GM18519 (cell line): ENCODE data around the gene TOP1.
A peak's percentile ranks its signal among the peaks of the same experiment; 100 is the strongest.
"Not testable (repeated sequence)": the region's sequence is repeated elsewhere in the genome, so short reads cannot be mapped to it uniquely, and the experiment has no call there.

Source experiments
- ATAC-seq: cut with Tn5 transposase; IDR thresholded peaks from one replicate; pipeline ENCODE4 v1.9.1; 2021; ENCODE audit warnings: mild to moderate bottlenecking, moderate library complexity; ENCODE audit not compliant: unreplicated experiment, low FRiP score

The TOP1 gene

DNA sequence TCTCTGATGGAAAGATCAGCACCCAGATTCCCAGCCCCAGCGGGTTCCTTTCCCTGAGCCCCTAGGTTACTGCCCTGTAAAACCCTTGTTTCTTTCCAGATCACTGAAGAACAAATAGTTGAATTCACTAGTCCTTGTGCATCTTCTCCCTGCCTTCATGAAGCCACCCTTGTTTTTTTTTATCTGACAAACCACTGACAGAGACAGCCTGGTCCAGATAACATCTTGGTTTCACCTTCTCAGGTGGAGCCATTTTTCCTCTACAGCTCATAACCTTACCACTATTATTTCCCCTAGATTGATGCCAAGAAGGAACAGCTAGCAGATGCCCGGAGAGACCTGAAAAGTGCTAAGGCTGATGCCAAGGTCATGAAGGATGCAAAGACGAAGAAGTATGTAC lies 92.8 kb downstream of the TOP1 start:
- no peak for ATAC-seq

DNA sequence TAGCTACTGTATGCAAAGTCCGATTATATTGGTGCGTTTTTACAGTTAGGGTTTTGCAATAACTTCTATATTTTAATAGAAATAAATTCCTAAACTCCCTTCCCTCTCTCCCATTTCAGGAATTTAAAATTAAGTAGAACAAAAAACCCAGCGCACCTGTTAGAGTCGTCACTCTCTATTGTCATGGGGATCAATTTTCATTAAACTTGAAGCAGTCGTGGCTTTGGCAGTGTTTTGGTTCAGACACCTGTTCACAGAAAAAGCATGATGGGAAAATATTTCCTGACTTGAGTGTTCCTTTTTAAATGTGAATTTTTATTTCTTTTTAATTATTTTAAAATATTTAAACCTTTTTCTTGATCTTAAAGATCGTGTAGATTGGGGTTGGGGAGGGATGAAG lies 95.0 kb downstream of the TOP1 start:
- no peak for ATAC-seq

DNA sequence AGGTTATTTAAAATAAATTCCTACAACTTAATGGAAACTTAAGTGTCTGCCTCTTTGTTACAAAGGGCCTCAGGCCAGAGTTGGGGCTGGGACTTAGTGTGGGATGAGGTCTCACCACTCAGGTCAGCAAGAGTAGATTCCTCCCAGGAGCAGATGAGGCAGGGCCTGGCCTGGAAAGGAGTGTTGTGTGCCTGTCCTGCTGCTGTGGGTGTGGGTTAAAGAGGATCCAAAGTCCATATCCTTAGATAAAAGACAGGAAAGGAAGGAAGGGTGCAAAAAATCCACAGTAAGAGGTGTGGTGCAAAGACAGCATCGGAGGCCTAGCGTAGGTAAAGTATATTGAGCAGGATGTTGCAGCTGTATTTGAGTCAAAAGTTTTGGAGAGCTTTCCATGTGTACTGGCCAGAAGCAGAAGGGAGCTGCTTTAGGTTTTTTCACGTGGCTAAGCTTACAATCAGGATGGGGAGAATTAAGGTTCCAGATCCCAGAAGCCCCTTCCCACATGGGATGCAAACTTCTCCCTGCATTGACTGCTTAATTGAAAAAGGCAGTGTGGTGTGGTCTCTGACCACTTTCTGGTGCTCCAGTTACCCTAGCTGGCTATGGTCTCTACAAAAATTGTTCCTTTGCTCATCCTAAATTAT lies 96.0 kb downstream of the TOP1 start:
- no peak for ATAC-seq

DNA sequence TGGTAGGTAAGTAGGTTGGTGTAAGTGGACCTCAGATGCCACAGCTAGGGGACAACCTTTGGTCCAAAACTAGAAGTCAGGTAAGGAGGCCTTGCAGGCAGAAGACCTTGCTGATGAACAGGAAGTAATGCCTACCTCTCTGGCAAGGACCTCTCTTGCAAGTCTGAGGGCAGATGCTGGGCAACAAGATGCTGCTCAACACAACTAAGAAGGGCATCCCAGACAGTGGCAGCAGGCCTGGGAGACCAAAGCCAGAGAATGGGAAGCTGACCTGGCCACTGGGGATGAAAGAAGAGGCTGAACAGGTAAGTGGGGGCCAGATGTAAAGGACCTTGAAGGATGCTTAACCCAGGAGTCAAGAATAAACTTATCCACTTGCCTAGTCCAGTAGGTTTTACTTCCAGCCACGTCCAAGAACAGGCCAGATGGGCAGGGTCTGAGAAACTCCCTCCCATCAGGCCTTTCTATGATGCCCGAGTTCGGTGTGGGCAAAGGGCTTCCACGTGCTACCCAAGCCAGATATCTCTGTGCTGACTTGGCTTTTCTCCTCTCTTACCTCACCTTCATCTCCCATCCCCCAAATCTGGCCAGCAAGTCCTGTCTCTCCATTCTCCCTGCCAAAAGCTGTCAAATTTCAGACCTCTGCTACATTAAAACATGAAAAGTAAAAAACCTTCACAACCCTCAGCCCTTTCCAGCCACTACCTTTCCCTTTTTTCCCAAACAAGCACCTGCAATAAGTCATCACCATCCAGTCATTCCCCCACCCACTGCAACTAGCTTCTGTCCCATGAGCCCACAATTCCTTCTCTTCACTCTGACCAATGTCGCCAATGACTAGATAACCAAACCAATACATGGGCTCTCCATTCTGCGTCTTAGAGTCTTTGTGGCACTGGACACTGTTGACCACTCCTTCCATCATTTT lies 97.2 kb downstream of the TOP1 start:
- no peak for ATAC-seq

DNA sequence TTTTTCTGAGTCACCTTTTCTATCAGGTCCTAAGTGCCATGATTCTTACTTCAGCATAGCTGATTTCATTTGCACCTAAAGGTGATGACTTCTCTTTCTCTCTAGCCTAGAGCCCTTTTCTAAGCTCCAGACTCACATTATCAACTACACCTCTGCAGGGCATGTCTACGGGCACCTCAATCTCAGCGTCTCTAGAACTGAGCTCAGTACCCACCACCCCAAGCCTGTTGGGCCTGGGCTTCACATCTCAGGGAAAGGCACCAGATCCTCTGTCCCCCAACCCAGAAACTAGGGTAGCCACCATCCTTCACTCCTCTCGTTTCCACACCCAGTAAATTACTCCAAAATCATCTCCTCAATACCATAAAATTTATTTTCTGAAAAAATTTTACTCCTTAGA lies 98.1 kb downstream of the TOP1 start:
- no peak for ATAC-seq

DNA sequence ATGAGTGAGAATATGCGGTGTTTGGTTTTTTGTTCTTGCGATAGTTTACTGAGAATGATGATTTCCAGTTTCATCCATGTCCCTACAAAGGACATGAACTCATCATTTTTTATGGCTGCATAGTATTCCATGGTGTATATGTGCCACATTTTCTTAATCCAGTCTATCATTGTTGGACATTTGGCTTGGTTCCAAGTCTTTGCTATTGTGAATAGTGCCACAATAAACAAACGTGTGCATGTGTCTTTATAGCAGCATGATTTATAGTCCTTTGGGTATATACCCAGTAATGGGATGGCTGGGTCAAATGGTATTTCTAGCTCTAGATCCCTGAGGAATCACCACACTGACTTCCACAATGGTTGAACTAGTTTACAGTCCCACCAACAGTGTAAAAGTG lies 99.7 kb downstream of the TOP1 start:
- not testable (repeated sequence) for ATAC-seq

DNA sequence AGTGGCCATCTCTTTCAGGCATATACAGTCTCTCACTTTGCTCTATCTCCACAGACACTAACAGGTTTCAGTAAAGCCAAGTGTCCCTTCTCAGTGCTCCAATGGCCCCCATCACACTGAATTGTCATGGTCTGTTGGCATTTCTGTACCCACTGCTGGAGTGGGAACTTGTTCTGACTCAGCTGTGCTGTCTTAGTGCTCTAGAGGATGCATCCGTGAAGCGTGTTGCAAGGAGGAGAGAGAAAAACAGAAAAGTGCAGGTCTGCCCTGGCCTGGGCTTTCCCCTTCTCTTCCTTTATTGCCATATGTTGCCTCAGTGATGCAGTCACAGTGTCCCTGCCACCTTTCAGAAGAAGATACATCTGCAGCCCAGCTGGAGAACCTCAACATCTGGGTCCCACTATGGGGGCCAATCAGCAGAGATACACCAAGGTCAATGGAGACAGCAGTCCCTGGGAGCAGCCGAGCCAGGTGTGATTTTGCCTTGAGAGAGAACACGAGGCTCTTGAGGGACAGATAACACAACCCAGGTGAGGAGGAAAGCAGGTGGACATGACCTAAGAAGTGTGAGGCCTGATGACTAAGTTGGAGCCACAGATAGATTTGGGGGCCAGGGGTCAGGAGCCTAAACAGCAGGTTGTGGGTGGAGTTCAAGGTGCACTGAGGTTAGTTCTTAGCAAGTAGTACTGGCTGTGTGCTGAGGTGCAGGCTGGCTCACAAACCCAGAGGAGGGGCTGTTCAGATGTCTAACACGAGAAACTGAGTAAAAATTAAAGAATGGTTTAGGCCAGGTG lies 103.2 kb downstream of the TOP1 start:
- no peak for ATAC-seq

DNA sequence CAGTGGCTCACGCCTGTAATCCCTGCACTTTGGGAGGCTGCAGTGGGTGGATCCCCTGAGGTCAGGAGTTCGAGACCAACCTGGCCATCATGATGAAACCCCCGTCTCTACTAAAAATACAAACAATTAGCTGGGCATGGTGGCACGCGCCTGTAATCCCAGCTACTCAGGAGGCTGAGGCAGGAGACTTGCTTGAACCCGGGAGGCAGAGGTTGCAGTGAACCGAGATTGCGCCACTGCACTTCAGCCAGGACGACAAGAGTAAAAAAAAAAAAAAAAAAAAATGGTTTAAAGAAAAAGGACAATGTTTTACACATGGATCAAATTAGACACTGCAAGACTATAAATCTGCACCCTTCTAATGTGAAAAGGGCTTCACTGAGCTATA lies 103.8 kb downstream of the TOP1 start:
- not testable (repeated sequence) for ATAC-seq

DNA sequence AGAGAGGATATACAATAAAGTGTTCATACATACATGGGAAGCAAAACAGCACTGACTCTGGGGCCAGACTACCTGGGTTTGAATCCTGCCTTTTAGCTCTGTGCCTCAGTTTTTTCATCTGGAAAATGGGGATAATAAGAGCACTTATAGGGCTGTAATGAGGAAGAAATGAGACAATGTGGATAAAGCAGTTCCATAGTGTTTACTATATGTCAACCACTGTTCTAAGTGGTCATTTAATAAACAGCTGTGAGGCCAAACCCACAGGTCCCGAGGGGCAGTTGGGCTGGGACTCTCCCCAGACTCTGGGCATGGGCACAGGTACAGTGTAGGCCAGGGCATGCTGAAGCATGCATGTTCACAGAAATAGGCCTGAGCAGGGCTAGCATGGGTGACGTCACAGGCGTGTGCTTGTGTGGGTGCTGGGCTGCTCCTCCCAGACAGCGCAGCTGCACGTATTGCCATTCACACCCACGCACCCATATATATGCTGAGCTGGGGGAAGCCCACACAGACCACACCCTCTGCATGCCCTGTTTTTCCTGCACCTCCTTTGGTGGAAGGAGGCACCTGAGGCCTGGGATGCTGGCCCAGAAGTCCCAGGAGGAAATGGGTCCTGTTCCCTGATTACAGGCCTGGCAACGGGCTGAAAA lies 105.2 kb downstream of the TOP1 start:
- ATAC-seq, result peak; percentile 48

DNA sequence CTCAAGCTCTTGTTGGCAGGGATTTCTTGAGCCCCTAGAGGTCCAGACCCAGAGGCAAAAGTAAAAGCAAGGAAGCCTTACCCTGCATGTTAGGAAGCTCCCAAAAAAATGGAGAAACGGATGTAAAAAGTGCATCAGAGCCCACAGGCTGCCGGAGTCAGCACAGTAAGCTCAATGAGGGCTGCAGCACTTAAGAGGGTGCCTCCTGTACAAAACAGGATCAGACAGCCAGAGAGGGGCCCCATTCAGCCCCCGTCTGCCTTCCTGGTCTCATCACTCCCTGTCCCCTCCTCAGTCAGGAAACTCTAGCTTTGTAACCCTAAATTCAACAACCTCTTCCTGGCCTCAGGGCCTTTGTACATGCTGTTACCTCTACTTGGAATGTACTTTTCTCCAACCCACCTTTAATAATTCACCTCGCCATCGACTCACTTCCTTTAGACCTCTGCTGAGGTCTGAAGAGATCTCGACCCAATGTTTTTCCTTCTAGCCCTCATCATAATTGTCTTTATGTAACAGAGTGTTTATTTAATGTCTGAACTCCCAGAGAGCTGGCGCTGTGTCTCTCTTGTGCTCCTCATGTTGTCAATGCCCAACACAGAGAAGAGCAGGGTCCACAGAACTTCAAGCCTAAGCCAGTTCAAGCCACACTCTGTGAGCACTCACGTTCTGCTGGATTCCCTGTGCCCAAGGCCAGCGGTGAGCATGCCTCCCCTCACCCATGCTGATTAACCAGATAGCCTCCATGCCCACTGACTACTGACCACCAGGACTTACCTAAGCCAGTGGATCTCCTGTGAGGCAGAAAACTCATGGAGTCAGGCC lies 106.0 kb downstream of the TOP1 start:
- ATAC-seq, result no peak

DNA sequence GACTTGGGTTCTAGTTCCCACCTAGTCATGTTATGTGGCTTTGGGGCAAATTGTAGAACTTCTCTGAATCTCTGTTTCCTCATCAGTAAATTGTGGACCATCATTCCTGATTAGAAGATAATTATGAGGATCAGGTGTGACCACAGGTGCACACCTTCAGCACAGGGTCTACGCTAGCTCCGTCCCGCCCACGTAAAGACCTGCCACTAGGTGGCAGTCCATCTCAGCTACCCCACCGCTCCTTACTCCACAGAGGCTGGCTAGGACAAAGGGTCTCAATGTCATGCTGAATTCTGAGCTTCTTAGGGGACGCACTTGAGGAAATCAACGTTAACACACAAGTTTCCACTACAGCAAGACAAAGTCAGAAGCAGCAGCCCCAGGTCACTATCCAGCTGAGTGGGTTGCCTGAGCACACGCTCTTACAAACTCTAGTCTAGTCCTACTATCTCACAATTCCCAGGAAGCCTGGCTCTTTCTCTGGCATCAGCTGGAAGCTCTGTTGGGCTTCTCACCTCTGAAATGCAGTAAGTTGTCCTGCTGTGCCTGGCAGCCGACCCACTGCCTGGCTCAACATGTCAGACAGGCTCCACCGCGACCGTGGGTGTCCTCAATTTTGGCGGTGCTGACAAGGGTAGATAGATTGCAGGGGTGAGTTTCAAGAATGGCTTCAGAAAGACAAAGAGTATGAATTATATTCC lies 106.7 kb downstream of the TOP1 start:
- ATAC-seq, result no peak

DNA sequence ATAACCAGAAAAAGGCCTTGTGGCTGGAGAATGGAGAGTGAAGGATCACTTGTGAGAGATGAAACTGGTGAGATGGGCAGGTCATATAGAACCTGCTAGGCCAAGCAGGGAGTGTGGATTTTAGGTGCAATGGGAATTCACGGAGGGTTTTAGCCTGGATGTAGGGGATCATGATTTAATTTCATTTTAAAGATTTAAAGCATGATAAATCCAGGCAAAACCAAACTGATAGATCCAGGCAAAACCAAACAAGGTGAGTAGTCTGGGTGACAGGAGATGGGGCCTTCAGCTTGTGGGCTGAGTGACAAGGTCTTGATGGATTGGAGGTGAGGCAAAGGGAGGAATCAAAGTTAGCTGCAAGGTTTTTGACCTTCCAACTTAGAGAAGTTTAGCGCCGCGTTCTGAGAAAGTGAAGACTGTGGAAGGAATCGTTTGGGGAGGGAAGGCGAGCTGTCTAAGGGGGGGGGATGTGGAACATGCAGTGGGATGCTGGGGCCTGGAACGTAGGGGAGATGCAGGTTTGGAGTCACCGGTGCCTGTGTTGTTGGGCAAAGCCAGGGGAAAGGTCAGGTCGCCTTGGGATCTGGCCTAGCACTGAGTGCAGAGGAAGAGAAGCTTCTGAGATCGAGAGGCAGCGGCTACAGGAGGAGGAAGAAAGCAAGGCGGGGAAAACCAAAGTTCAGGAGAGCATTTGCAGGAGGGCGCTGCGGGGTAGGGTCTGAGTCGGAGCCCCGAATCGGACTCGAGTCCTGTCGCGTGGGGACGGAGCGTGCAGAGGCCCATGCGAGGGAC lies 107.5 kb downstream of the TOP1 start:
- no peak for ATAC-seq

DNA sequence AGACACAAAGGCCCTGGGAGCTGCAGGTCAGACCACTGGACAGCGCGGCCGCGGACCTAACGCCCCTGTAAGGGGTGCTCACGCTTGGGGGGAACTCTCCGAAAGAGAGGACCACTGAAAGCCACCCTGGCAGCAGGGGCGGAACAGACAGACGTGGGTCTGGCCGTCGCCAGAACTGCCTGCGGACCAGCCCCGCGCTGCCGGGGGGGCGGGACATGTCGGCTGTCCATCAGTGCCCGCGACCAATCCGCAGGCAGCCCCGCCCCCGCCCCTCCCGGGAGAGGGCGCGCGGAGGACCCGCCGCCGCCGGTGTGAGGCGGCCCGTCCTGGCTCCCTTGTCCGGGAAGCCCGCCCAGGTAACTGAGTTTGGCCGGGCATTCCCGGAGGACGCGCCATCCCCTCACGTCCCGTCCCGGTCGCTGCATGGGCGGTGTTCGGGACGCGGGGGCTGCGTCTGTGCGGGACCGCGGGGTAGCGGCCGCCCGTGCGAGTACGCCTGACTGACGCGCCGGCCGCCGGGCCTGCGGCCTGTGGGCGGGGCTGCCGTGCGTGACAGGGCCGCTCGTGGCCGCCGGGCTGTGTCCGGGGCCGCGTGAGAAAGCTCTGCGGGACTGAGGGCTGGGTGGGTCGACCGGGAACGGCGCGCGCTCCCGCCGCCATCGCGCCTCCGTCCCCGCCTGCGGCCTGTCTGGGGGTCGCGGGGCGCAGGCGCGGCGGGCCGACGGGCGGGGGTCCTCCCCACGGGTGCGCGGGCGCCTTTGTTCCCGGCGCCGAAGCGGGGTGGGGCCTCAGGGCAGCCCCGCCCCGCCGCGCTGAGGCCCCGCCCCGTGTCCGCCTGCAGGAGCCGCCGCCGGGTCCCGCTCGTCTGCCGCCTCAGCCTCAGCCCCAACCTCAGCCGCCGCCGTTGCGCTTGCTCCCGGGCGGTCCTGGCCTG lies 108.3 kb downstream of the TOP1 start, which contains the start of gene PLCG1:
PLCG1 (plus strand) TSS at position 864 of the 934 bp plus-strand sequence. CDS start 99 bp downstream, outside the sequence.
- ATAC-seq, result peak; percentile 28

DNA sequence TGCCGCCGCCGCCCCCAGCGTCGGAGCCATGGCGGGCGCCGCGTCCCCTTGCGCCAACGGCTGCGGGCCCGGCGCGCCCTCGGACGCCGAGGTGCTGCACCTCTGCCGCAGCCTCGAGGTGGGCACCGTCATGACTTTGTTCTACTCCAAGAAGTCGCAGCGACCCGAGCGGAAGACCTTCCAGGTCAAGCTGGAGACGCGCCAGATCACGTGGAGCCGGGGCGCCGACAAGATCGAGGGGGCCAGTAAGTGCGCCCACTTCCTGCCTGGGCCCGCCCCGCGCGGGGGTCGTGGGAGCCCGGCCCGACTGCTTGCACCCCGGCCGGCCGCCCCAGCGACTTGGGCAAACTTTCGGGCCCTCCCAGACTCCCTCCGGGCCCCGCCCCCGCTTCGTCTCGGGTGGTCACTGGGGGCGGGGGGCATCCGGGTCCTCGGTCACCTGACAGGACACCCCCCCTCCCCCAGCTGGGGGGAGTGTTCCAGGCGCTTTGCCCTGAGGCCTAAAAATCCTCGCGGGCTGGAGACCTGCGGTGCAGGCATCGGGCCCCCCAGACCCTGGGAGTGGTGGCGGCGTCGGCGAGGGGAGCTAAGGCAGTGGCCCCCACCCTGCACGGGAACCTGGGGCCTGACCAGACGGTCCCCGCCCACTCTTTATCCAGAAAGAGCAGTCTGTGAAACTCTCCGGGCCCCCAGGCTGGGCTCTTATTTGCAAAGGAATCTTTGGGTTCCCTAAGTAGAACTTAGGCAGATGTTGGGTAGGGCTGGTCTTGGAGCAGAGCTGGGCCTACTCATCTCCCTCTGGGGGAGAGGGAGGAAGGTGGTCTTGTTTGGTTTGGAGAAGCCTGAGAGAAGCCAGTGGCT lies 109.2 kb downstream of the TOP1 start:
- peak; percentile 3 for ATAC-seq

DNA sequence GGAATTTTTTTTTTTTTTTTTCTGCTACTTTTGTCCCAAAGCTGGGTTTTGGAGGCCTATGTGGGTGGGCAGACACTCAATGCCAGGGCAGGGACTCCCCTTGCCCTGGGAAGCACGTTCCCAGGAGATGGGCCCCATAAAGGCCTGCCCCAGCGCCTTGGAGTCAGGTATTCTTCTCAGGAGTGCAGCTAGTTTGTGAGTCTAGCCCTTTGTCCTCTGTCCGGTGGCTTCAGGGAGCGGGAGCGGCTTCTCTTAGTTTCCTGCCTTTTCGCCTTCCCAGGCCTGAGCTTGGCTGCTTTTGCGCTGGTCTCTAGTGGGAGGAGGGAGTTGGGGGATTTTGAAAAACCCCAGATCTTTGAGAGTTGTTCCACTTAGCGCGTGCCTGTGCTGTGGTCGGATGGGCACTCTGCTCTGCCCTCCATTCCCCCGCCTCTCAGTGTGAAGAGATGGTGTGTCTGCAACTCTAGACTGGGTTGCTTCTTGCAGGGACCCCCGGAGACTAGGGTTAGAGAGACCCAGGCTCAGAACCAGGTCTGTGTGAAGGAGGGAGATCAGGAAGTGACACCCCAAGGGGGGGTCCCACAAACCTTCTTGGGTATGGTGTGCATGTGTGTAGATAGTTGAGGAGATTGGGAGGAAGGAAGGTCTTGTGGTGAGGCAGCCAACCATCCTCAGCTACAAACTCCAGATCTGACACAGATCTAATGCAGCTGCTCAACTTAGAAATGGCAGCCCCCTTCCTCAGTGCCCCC lies 110.0 kb downstream of the TOP1 start:
- ATAC-seq, result no peak
